Activated naive CD4-positive, alpha-beta T cell treated with anti-CD3 and anti-CD28 coated beads, Interleukin-2, amount 50 U/mL, for 16 hours (primary cell): ENCODE measurements around the gene LTBP1.
A peak's percentile ranks its signal among the peaks of the same experiment; 100 is the strongest.
"Not testable (repeated sequence)": the region's sequence is repeated elsewhere in the genome, so short reads cannot be mapped to it uniquely, and the experiment has no call there.

Experiments used
- DNase-seq: peaks from one replicate; pipeline ENCODE4 v3.0.0-alpha.2; 2020

Gene LTBP1

DNA sequence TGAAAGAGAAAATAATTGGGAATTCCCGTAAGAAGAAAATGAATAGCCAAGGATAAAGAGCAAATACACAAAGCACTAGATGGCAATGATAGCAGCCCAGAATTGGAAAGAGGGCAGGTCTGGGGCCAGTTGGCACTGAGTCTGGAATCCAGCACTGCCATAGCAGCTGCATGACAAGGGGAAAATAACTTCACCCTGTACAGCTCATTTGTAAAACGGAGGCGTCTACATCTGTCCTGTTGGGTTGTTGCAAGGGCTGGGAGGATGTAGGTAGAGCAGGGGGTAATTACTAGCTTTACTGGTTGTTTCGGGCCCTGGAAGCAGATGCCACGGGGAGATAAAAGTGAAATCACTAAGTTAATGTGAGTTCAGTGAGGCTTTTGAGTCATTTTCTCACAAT, 419.7 kb downstream of the LTBP1 start:
- DNase-seq = no peak

DNA sequence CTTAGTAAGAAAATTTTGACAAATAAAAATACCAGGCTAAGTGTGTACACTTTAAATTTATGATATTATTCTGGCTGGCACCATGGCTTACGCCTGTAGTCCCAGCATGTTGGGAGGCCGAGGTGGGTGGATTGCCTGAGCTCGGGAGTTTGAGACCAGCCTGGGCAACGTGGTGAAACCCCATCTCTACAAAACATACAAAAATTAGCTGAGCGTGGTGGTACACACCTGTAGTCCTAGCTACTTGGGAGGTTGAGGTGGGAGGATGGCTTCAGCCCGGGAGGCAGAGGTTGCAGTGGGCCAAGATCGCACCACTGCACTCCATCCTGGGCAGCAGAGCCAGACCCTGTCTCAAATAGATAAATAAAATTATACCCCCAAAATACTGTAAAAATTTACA, 421.8 kb downstream of the LTBP1 start:
- DNase-seq = not testable (repeated sequence)

DNA sequence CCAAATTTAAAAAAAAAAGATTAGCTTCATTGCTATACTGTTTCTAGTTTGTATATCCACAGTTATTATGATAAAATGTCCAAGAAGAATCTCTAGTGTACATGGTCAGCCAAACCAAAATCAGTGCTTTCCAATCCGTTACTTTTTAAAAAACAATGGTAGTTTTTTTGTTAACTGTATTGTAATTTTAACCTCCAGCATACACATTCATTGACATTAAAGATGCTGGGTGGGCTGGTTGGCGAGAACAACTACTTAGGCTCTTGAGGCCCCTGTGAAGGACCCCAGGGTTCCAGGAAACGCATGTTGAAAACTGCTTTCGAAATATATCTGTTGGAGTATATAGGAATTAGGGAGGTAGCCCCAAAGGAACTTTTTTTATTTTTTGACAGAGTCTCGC, 422.4 kb downstream of the LTBP1 start:
- DNase-seq = no peak

DNA sequence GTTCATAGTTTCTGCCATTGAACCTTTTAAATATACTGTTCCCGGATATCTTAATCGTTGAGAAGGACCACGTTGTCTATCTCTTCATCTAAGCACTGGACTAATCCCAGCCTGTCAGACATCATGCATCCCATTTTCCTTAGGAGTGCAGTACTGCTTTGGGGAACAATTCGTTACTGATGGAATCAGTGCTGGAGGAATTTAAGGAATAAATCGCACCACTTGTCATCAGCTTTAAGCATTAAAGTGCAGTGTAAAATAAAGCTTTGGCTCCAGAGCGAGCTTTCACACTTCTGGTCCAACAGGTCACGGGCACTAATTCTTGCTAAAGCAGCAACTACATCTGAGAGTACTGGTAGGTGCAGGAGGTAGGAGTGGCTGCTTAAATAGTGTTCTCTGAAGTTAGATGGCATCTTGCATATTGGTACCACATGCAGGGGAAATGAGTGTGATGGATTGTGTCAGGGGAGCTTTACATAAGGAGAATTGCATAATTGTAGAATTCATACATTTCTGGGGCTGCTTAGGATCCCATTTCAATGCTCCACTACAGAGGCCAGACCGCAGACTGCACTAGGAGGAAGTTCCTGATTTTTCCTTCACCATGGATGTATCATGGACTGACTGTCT, 424.0 kb downstream of the LTBP1 start:
- no peak for DNase-seq

DNA sequence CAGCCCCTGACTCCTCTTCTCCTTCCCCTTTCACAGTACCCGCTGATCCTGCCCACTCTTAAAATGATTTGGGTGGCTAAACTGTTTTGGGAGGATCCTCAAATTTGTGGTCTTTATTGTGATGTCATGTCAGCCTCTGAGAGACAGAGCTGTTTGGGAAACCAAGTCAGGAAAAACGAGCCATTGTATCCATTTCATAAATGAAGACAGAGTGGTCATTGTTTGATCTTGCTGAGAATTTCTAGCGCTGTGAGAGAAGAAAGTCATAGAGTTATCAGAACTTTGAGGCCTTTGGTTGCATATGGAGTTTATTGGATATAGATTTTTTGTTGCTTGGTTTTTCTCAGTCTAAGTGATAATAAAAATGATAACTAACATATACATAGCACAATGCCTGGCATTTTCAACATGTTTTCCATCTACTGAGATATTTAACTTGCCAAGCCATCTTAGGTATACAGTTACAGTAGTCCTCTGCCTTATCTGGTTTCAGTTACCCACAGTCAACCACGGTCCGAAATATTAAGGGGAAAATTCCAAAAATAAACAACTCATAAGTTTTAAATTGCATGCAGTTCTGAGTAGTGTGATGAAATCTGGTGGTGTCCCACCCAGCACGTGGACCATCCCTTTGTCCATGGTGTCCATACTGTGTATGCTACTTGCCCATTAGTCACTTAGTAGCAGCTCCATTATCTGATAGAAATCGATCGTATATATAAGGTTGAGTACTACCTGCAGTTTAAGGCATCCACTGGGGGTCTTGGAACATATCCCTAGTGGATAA, 424.7 kb downstream of the LTBP1 start:
- DNase-seq = no peak

DNA sequence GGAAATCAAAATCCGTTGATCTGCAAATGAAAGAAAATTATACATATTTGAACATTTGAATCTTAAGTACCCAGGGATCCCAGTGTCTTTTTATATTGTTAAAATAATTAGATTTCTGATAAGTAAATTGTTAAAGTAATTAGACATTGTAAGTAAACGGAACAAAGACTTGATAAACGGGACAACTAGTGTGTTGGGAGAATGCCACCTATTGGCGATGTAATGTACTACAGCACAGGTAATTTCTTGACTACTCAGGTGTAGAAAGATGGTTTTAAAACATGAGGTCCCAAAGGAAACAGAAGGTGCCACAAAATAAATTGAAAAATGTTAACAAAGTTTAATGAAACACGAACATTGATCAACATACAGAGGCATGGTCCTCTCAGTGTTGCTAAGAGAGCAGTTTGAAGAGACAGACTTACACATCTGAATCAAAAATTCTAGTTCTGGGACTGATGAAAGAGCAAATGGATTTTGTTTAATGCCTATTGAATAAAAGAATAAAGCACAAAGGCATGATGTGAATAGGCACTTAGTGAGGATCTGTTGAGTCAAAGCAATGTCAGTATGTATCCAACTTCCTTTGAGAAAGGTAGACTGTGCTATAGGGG, 426.3 kb downstream of the LTBP1 start:
- no peak for DNase-seq

DNA sequence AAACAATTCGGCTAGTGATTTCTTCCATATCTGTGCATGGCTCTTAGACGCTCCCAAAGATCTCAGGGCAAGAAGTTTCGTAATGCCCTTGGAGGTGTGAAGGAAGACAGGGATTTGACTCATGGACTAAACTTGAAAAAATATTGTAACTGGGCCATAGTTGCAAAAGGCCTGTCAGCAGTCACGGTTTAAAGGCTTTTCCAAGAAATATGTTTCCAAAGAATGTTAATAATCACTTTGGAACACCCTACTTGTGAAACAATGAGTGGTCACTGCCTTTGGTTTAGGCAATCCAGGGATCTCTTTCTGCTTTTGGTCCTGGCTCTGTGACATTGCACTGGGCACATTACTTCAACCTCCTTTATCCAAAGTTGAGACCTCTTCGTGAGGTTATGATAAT, 427.2 kb downstream of the LTBP1 start:
- DNase-seq = no peak

DNA sequence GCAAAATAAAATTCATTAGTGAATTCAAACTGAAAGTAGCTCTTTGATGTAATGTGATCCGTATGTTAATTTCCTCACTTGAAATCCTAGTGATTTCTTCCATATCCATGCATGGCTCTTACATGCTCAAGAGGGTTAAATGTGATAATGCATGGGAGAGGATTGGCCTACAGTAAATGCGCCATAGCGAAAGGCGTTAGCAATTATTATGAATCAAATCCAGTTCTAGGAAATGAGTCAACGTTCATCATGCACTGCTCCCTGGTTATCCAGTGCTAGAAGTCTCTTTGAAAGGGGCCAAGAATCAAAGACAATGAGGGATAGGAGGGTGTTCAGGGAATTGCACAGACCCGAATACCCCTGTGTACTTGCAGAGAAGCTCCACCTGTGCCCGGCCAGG, 428.3 kb downstream of the LTBP1 start:
- DNase-seq = no peak

DNA sequence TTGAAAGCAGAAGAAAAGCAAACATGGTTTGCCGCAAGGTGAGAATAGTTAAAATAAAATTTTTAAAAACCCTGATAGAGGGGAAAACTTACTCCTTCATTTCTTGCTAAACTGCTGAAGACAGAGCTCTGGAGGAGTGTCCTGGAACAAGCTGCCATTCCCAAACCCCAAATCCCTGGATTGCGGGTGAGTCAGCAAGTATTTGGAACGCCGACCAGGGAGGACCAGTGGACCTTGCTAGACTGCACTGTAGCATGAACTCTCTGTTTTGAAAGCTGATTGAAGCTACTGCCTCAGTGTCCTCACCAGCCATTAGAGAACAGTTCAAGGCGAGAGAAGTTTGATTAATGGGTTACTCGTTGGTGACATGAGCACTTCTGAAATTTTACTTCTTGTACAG, 430.3 kb downstream of the LTBP1 start:
- DNase-seq = no peak

DNA sequence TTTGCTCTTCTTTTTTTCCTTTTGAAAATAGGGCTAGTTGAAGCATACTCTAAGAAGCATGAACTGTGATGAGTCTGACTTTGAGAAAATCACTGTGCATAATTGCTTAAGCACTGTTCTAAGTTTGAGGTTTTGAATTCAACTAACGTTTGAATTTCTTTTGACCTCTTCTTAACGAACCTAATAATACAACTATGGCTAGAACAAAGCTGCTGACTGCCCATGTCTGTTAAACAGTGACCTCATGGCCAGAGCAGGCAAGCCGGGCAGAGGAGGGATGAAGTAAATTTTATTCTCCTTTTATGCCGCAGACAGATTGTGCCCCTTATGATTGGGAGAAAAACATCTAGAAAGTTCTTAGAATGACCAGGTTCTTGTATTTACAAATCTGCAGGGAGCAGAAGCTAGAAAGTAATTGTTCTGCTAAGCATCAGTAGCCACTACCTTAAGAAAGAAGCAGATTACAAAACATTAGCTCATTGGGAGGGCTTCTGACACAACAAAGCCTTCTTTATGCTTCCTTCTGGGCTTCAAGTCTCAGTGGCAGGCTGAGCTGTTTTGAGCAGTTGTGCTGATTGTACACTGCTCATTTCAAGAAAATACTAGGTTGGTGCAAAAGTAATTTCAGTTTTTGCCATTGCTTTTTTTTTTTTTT, 431.9 kb downstream of the LTBP1 start:
- DNase-seq = no peak

DNA sequence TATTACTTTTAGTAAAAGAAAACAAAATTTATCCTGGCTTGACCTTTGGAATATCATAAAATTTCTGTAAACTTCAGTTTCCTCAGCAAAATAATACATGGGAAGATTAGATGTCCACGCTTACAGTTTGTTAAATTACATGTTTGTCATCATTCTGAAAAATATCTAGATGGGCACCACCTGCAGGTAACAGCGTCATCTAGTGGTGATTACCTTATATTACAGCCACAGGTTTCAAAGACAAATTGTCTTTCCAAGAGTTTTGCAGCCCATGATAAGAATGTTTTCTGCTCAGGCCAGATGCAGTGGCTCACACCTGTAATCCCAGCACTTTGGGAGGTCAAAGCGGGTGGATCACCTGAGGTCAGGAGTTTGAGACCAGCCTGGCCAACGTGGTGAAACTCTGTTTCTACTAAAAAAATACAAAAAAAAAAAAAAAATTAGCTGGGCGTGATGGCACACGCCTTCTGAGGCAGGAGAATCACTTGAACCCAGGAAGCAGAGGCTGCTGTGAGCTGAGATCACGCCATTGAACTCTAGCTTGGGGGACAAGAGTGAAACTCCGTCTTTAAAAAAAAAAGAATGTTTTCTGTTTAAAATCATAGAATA, 433.4 kb downstream of the LTBP1 start:
- no peak for DNase-seq

DNA sequence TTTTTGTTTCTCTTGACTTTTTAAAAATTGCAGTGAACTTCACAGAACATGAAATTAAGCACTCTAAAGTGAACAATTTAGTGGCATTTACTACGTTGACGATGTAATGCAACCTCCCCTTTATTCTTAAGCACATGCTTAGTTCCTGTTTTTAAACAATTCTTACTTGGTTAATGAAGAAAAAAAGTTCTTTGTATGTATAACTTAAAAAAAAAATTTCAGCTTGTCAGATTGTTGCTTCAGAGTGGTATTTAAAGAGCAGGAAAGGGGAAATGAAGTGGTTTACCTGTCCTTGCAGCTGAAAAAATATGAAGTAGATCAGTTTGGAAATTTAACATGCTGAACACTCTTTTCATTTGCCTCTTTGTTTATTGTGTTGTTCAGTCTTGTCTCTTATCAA, 434.0 kb downstream of the LTBP1 start:
- no peak for DNase-seq

DNA sequence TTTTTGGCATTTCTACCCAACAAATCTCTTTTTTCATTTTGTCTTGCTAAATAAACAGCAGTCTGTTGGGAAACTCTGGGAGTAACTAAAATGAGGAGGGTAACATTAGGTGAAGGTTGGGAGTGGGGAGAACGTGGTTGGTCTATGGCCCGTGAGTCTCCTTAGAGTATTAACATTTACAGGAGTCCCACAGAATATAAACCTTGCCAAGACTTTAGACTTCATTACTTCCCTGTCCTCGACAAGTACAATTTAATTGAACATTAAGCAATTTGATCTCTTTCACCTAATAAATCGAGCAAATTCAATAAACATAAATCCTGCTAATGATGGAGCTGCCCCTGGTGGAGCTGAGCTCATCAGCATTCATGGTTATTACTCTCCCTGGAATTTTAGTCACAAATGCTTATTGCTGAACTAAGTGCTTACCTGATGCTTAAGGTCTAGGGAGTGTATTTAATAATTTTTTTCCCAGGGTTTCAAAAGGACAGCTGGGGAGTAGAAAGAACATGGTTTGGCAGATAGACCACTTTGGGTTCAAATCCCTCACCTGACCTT, 434.6 kb downstream of the LTBP1 start:
- DNase-seq = no peak

DNA sequence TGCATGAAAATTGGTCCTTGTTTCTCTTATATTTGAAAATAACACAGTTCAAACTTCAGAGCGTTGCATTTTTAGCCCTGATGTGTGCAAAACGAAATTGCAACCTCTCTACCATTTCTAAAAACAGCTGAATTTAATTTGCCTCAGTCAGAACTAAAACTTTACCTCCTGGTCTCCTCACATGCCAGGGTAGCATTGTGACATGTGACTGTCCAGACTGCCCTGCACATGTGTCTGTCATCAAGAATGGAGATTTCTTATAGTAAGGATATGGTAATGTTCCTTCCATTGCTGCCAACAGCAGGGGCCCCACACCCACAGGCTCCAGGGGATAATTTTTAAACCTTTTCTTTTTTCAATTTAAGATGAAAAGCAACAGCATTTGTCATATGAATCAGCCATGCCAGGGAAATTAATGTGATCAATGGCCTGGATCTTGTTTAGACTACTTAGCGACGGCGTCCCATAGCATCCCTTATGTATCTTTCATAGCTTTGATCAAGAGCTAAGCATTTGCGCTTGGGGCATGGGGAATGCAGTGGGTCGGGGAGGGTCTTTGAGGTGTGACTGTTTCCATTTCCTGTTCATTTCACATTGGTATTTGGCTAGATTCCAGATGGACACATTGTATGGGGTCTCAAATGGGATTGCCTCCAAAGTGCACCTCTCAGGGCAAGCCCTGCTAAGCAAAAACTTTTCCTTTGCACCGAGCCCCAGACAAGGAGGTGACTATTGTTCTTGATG, 437.3 kb downstream of the LTBP1 start:
- no peak for DNase-seq

DNA sequence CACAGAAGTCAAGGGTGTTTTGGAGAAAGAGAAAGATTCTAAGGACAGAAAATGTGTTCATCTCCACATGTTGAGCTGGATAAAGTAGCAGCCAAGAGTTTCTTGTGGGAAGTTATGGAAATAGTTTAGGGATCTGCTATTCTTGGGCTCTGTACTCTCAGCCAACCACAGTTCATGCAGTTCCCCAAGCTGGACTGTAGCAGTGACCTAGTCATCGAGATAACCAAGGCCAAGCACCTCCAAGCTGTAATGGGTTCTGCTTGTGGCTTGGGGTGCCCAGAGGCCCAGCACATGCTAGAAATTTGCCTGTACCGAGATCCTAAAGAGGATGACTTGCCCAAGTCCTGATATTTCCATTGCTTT, 437.8 kb downstream of the LTBP1 start:
- no peak for DNase-seq

DNA sequence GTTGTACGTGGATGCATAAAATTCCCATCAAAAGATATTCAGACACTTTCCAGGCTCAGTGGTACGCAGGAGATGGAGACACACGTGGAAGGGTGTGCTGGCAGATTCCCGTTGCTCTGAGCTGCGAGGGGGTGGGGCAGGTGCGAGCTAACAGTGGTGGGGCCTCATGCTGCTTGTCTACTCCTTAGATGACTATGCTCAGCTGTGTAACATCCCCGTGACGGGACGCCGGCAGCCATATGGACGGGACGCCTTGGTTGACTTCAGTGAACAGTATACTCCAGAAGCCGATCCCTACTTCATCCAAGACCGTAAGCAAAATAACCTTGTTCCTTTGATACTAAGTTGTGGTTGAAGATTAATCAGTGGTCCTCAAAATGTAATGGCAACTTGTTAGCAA, 442.2 kb downstream of the LTBP1 start:
- no peak for DNase-seq

DNA sequence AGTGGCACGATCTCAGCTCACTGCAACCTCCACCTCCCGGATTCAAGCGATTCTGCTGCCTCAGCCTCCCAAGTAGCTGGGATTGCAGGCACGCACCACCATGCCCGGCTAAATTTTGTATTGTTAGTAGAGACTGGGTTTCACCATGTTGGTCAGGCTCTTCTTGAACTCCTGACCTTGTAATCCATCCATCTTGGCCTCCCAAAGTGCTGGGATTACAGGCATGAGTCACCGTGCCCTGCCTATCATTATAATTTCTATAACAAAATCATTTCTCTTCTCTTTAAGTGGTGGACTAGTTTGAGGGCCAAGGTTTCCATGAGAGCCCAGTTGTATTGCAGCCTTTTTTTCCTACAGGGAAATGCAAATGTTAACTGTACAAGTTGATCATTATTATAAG, 442.9 kb downstream of the LTBP1 start:
- not testable (repeated sequence) for DNase-seq

DNA sequence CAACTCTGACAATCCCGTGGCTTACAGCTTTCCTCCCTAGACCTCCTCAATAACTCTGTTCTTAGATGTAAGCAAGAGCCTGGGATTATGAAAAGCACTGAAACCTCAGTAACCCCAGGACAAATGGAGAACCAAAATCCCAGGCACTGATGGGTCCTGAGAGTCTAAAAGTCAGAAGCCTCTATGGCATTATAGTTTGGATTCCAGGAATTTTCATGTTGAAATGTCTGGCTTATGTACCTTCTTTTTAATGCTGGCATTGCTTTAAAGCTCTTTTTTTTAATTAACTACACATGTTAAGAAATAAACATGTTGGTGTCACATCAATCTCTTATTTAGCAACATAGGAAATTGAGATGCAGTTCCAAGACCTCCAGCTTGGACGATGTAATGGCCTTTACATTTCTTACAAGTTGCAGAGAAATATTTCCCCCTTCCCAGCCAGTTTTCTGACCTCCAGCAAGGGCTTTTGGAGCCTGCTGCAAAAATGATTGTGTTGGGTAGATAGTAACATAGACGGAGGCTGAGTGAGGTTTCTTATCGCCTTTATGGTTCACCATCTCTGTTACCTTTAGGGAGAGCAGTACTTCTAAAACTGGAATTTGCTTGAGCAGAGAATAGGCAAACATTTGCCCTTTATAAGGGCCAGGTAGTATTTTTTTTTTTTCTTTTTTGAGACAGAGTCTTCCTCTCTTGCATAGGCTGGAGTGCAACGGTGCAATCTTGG, 444.9 kb downstream of the LTBP1 start:
- DNase-seq = no peak

DNA sequence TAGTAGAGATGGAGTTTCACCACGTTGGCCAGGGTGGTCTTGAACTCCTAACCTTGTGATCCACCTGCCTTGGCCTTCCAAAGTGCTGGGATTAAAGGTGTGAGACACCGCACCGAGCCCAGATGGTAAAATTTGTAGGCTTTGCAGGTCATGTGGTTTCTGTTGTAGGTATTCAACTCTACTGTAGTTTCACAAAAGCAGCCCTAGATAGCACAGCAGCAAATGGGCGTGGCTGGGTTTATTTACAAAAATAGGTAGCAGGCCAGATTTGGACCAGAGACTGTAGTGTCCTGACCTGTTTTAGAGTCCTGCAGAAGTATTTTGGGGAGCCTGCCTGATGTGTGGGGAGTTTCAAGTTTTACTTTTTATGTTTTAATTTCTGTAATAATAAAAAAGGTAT, 445.6 kb downstream of the LTBP1 start:
- no peak for DNase-seq

DNA sequence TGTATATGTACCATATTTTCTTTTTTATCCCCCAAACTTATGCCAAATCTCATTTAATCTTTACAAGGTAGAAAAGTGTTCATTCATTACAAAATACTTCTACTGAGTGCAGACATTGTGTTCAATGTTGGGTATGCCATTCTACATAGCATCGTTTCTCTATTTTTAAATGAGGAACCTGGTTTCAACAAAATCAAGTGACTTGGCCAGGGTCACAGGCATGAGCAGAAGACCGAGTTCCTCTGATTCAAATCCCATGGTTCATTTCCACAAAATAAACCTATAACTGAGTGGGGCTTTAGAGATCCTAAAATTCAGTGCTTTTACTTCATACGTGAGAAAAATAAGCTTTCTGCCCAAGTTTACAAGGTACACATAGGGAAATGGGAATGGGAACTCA, 448.3 kb downstream of the LTBP1 start:
- DNase-seq = no peak

DNA sequence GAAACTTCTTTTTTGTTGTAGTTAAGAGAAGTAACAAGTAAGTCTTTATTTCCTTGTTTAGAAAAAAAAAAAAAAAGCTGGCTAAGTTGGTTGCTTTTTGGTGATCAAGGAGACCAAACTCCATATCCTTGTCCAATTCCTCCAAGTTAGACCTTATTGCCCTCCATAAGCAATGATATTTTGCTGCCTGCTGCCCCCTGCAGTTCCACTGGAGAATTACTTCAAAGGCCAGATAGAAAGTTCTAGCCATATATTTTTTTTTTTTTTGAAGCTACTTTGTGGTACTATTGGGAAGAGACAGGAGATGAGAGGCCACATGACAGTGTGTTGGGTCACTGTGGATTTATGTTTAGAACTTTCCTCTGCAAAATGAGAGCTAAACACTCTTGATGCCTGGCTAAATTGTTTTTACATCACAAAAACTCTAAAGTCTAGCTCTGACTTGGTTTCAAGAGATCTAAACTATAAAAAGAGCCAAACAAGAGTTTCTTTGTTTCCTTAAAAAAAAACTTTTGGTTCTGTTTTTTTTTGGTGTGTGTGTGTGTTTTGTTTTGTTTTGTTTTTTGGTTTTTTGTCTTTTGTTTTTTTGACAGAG, 449.0 kb downstream of the LTBP1 start:
- peak; percentile 21 for DNase-seq
